Activated naive CD4-positive, alpha-beta T cell treated with anti-CD3 and anti-CD28 coated beads, Interleukin-2, amount 50 U/mL, for 72 hours (primary cell): Measurements from ENCODE around the gene ICAM4. TPM values are rescaled to one million over a fixed set of nuclear protein-coding genes. Genes with fewer than 3 reads are reported as not detected.
"Not testable (repeated sequence)": the region's sequence is repeated elsewhere in the genome, so short reads cannot be mapped to it uniquely, and the experiment has no call there.

Source experiments
- ATAC-seq, 2 donors: fragments of 150-1000 bp; cut with Tn5 transposase; 2 replicates each; pipeline ENCODE4 v1.10.0; 2021; ENCODE audit warnings: mild to moderate bottlenecking in 2 of 2, moderate library complexity in 2 of 2
- DNase-seq, 2 donors: peaks; one replicate each; pipeline ENCODE4 v3.0.0; 2021 to 2022; ENCODE audit warnings: low spot score in 2 of 2
- H3K27ac Mint-ChIP-seq, 2 donors: one replicate each; pipeline ENCODE4 v1.8.0; 2022; ENCODE audit warnings: mild to moderate bottlenecking in 2 of 2, mixed read lengths in 2 of 2
- H3K36me3 Mint-ChIP-seq, 2 donors: one replicate each; pipeline ENCODE4 v1.8.0; 2022; ENCODE audit warnings: mixed read lengths in 2 of 2
- H3K9me3 Mint-ChIP-seq, 2 donors: one replicate each; pipeline ENCODE4 v1.8.0; 2022; ENCODE audit warnings: mixed read lengths in 2 of 2
- total RNA-seq, 2 donors: library from RNA; stranded (reverse); gene quantifications; one replicate each; pipeline ENCODE4 v1.2.3, GENCODE V29; 2022

ICAM4 gene
- total RNA-seq, 2 donors from 2014 or later, result 0.43 to 0.66 TPM

GRCh38 chr19:10259162-10259905, 27.4 kb upstream of the ICAM4 start:
- Mint-ChIP-seq H3K9me3 (no peaks in the 10 kb centered on the region), H3K36me3 (peaks cover 13 to 15% of the 10 kb centered on the region in 2 donors), H3K27ac (peak overlapping the region; percentile 84 to 91)
- peak; percentile 86 to 92 for DNase-seq
- peak; percentile 77 to 82 for ATAC-seq

GRCh38 chr19:10260141-10260584, 26.6 kb upstream of the ICAM4 start:
- H3K36me3 Mint-ChIP-seq, result peaks cover 11 to 12% of the 10 kb centered on the region in 2 donors
- peak; percentile 74 to 81 for ATAC-seq
- DNase-seq, result peak; percentile 59 to 78
- H3K9me3 Mint-ChIP-seq, result no peaks in the 10 kb centered on the region
- peak overlapping the region; percentile 84 to 91 for H3K27ac Mint-ChIP-seq

GRCh38 chr19:10262771-10263170, 24.0 kb upstream of the ICAM4 start:
- ATAC-seq, result no peak
- H3K36me3 Mint-ChIP-seq, result peaks cover 0 to 4% of the 10 kb centered on the region in 2 donors
- no peaks in the 10 kb centered on the region for H3K9me3 Mint-ChIP-seq
- no peak overlapping the region for H3K27ac Mint-ChIP-seq
- DNase-seq, result no peak

- no peak overlapping the region for H3K27ac Mint-ChIP-seq
- H3K9me3 Mint-ChIP-seq, result no peaks in the 10 kb centered on the region
- no peak for DNase-seq
- H3K36me3 Mint-ChIP-seq, result peaks cover 0 to 5% of the 10 kb centered on the region in 2 donors
- ATAC-seq, result no peak
Measured at GRCh38 chr19:10266706-10267105, 20.0 kb upstream of the ICAM4 start.

- no peak for ATAC-seq
- H3K27ac Mint-ChIP-seq, result no peak overlapping the region
Measured at GRCh38 chr19:10268071-10268470, 18.7 kb upstream of the ICAM4 start.

GRCh38 chr19:10269333-10270179, 17.2 kb upstream of the ICAM4 start:
- H3K36me3 Mint-ChIP-seq, result peaks cover 5 to 8% of the 10 kb centered on the region in 2 donors
- peak overlapping the region; percentile 95 to 99 for H3K27ac Mint-ChIP-seq
- ATAC-seq (peak; percentile 58 to 76), DNase-seq (peak; percentile 90 to 97)
- no peaks in the 10 kb centered on the region for H3K9me3 Mint-ChIP-seq

More at GRCh38 chr19:10268071-10268470, 18.7 kb upstream of the ICAM4 start:
- DNase-seq, result no peak
- H3K9me3 Mint-ChIP-seq, result no peaks in the 10 kb centered on the region
- peaks cover 0 to 5% of the 10 kb centered on the region in 2 donors for H3K36me3 Mint-ChIP-seq

- Mint-ChIP-seq H3K9me3 (no peaks in the 10 kb centered on the region), H3K27ac (peak overlapping the region; percentile 95 to 99), H3K36me3 (peaks cover 5 to 12% of the 10 kb centered on the region in 2 donors)
- peak; percentile 75 to 92 for DNase-seq
- ATAC-seq, result peak; percentile 70 to 83
Measured at GRCh38 chr19:10270180-10270615, 16.6 kb upstream of the ICAM4 start.

- Mint-ChIP-seq H3K36me3 (peaks cover 5 to 12% of the 10 kb centered on the region in 2 donors), H3K9me3 (no peaks in the 10 kb centered on the region), H3K27ac (peak within 1 kb of the TSS; percentile 95 to 99)
- ATAC-seq, result peak; percentile 67 to 73
- DNase-seq, result peak; percentile 78 to 88
Measured at GRCh38 chr19:10270616-10271394, 15.9 kb upstream of the ICAM4 start, which contains the start of gene ICAM1. ICAM1 (plus strand) TSS chr19:10271120; CDS start chr19:10271160, 40 bp downstream.

- peak in 1 of 2 donors; percentile 23 for DNase-seq
- no peaks in the 10 kb centered on the region for H3K9me3 Mint-ChIP-seq
- H3K27ac Mint-ChIP-seq, result peak overlapping the region; percentile 91 to 99
- peak; percentile 2 to 15 for ATAC-seq
- peaks cover 5 to 12% of the 10 kb centered on the region in 2 donors for H3K36me3 Mint-ChIP-seq
Measured at GRCh38 chr19:10271543-10272086, 15.1 kb upstream of the ICAM4 start.

GRCh38 chr19:10274589-10274988, 12.2 kb upstream of the ICAM4 start:
- Mint-ChIP-seq H3K36me3 (peaks cover 5 to 18% of the 10 kb centered on the region in 2 donors), H3K27ac (peak overlapping the region in 1 of 2 donors; percentile 41), H3K9me3 (no peaks in the 10 kb centered on the region)
- DNase-seq (no peak), ATAC-seq (no peak)

GRCh38 chr19:10277795-10278589, 8.8 kb upstream of the ICAM4 start:
- Mint-ChIP-seq H3K27ac (no peak overlapping the region), H3K9me3 (no peaks in the 10 kb centered on the region), H3K36me3 (peaks cover 0 to 24% of the 10 kb centered on the region in 2 donors)
- DNase-seq (no peak), ATAC-seq (no peak)

GRCh38 chr19:10278935-10279334, 7.8 kb upstream of the ICAM4 start:
- Mint-ChIP-seq H3K9me3 (no peaks in the 10 kb centered on the region), H3K36me3 (peaks cover 0 to 22% of the 10 kb centered on the region in 2 donors), H3K27ac (no peak overlapping the region)
- ATAC-seq (no peak), DNase-seq (no peak)

GRCh38 chr19:10279737-10280442, 6.9 kb upstream of the ICAM4 start:
- H3K36me3 Mint-ChIP-seq, result peaks cover 0 to 16% of the 10 kb centered on the region in 2 donors
- no peaks in the 10 kb centered on the region for H3K9me3 Mint-ChIP-seq
- peak overlapping the region in 1 of 2 donors; percentile 6 for H3K27ac Mint-ChIP-seq
- ATAC-seq (no peak), DNase-seq (no peak)

GRCh38 chr19:10282043-10282442, 4.7 kb upstream of the ICAM4 start:
- H3K27ac Mint-ChIP-seq, ATAC-seq, H3K9me3 Mint-ChIP-seq, DNase-seq: not testable (repeated sequence)
- peaks cover 0 to 25% of the 10 kb centered on the region in 2 donors for H3K36me3 Mint-ChIP-seq
